RWPE1 (cell line): ENCODE data around the gene SMYD3.

Experiments used
- CTCF ChIA-PET: fragments of 350-600 bp; sonication (Branson Sonifier 250); formaldehyde crosslinking; extraction: SDS; loops from one replicate; lab custom pipeline; 2021; lab: Yijun Ruan, JAX
- POLR2A ChIA-PET: fragments of 400-600 bp; formaldehyde crosslinking; extraction: SDS; loops from one replicate; lab custom pipeline; 2020; ENCODE audit warnings: antibody characterized with exemption; ENCODE audit not compliant: low non-redundant PET; lab: Yijun Ruan, JAX
- DNase-seq: peaks from one replicate; pipeline ENCODE4 v3.0.0; 2012; ENCODE audit warnings: low spot score
- H3K27ac ChIP-seq: fragments of 450-650 bp; 2 replicates; pipeline ENCODE4 v1.5.1; 2017
- TF ChIP-seq, protein P1 (sequence below): fragments of 450-650 bp; conservative IDR thresholded peaks from 2 replicates; pipeline ENCODE4 v1.5.1; 2017; ENCODE audit warnings: low read depth, mild to moderate bottlenecking

Gene SMYD3

DNA sequence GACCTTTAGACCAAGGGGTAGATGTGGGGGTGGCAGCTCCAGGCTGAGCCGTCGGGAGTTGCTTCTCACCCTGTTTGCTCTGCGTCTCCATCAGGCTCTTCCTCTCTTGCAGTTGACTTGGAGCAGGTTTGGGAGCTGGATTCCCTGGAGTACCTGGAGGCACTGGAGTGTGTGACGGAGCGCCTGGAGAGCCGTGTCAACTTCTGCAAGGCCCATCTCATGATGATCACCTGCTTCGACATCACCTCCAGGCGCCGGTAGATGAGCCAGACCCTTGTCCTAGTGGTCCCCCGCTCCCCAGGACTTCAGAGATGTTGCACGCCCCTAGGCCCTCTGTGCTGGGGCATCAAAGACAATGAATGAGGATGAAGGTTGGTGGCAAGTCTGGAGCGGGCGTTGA, 804.7 kb downstream of the SMYD3 start:
- POLR2A ChIA-PET: no interaction called here

DNA sequence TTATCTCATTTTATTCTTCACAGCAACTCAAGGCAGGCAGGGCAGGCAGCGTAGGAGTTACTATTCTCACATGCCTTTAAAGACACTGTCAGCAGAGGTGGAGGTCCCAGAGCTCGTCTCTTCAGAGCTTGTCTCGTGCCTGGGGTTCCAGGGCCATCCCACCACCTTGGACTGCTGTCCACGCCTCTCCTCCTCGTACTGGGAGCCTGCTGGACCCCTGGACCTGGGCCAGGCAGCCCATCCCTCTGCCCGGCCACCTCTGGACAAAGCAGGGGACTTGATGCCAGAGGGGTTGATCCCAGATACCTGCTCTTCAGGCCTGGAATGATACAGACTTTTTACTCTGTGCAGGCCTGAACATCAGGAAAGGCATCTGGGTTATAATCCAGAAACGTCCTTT, 805.4 kb downstream of the SMYD3 start:
- TF ChIP-seq, protein P1, sequence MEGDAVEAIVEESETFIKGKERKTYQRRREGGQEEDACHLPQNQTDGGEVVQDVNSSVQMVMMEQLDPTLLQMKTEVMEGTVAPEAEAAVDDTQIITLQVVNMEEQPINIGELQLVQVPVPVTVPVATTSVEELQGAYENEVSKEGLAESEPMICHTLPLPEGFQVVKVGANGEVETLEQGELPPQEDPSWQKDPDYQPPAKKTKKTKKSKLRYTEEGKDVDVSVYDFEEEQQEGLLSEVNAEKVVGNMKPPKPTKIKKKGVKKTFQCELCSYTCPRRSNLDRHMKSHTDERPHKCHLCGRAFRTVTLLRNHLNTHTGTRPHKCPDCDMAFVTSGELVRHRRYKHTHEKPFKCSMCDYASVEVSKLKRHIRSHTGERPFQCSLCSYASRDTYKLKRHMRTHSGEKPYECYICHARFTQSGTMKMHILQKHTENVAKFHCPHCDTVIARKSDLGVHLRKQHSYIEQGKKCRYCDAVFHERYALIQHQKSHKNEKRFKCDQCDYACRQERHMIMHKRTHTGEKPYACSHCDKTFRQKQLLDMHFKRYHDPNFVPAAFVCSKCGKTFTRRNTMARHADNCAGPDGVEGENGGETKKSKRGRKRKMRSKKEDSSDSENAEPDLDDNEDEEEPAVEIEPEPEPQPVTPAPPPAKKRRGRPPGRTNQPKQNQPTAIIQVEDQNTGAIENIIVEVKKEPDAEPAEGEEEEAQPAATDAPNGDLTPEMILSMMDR: no peak
- CTCF ChIA-PET: no interaction called here
- no peak for DNase-seq
- no peak overlapping the region for H3K27ac ChIP-seq
- POLR2A ChIA-PET: no interaction called here

More for the DNA sequence above, 804.7 kb downstream of the SMYD3 start:
- CTCF ChIA-PET: no interaction called here
- TF ChIP-seq, protein P1: no peak
- no peak overlapping the region for H3K27ac ChIP-seq
- no peak for DNase-seq

DNA sequence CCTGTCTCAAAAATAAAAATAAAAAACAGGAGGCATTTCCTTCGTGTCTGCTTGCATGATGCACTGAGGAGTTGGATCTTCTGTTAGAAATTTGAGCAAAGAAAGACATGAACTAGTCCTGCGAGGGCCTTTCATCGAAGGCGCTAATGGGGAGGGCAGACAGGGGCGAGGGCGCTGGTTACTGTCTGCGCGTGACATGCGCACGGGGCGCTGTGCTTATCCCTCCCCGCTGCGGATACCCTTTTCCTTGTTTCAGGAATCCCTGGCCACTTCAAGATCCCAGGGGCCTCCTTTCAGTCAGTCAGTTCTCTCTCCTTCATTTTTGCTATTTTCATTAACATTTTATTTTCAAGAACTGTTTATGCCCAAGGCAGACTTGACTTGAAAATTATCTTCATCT, 806.4 kb downstream of the SMYD3 start:
- TF ChIP-seq, protein P1: no peak
- H3K27ac ChIP-seq: no peak overlapping the region
- ChIA-PET POLR2A (no interaction called here), CTCF (interaction anchor here (0.5 kb wide), 1 partner anchor 240 kb away, joined by 3 read pairs; no protein-coding TSS in a partner anchor)
- no peak for DNase-seq
